ENCODE measurements around the gene STXBP4. TPM values are rescaled to one million over a fixed set of nuclear protein-coding genes. Genes with fewer than 3 reads are reported as not detected.

STXBP4 gene
- total RNA-seq: 1 to 10 TPM; 7.6 to 7.9 TPM

DNA sequence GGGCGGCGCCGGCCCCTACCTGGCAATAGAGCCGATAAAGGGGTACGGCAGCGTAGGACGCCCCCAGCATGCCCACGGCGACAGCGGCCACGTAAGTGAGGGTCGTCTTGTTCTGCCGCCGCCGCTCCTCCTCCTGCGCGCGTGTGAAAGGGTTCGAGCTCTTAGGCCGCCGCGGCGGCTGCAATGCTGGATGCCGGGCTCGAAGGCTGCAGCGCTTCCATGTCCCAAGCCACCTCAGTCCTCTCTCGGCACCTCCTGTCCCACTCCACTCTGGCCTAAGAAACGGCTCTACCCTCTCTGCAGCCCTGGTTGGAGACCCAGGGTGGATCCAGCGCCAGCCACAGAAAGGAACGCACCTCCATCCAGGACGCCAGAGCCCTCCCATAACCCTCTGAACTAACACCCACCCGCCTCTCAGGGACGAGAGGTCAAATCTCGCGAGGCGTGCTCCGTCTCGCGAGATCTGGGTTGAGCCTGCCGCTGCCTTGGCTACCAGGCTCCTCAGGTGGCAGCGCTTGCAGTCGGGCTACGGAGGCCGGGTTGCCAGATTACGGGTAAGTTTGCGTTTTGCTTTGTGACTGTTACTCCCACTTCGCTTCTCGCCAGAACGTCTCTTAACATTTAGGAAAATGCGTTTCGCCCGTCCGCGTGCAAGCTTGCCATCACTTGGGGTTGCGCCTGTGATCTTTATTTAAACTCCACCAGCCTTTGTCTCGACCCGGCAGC lies at the start of gene STXBP4, which contains the start of gene COX11:
TSS of gene STXBP4 (plus strand) at position 504 of the 726 bp plus-strand sequence. CDS start 17,455 bp downstream, outside the sequence.
TSS of gene COX11 (minus strand) at position 393 of the 726 bp plus-strand sequence. CDS start at position 385, 8 bp downstream.
- Mint-ChIP-seq H3K36me3 (ENCODE audit: low read depth) (peaks cover 12% of the 10 kb centered on the region), H3K4me1 (ENCODE audit: low read depth) (peaks cover 26% of the 10 kb centered on the region), H3K9me3 (ENCODE audit: insufficient read depth) (no peaks in the 10 kb centered on the region), H3K27me3 (ENCODE audit: low read depth) (no peaks in the 10 kb centered on the region), H3K27ac (no peak within 1 kb of the TSS), H3K4me3 (no peak within 1 kb of the TSS)
- ChIA-PET CTCF (interaction anchor here (1.6 to 2.7 kb wide), 3 partner anchors 25 to 36 kb away, joined by 4 to 6 read pairs (median 5); no protein-coding TSS in a partner anchor), POLR2A (interaction anchor here (1.2 kb wide), 1 partner anchor 453 kb away, joined by 4 read pairs; the partner anchor contains the start of gene MMD)
- ATAC-seq: peak; percentile 98
- DNase-seq: peak; percentile 95

DNA sequence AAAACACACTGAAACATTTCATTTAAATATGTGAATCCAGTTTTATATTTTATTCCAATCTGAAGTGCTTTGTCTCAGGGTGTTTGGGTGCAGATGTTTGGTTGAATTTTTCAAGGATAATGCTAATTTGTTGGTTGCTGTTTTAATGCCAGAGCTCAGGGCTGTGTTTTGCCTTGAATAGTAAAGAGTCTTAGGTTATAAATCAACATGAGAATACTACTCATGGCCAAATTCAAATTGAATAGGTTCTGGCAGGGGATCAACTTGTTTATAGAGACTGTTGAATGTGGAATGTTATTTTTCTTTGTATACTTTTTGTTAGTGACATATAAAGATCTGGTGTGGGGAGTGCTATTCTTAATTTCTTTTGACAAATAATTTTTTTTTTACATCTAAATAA lies 49.1 kb upstream of the STXBP4 start:
- H3K36me3 Mint-ChIP-seq (ENCODE audit: low read depth): no peaks in the 10 kb centered on the region
- peaks cover 3% of the 10 kb centered on the region for H3K27me3 Mint-ChIP-seq (ENCODE audit: low read depth)
- DNase-seq: no peak
- H3K4me3 Mint-ChIP-seq: no peak overlapping the region
- CTCF ChIA-PET: no interaction called here
- POLR2A ChIA-PET: no interaction called here
- H3K27ac Mint-ChIP-seq: no peak overlapping the region
- no peaks in the 10 kb centered on the region for H3K4me1 Mint-ChIP-seq (ENCODE audit: low read depth)
- peaks cover 7% of the 10 kb centered on the region for H3K9me3 Mint-ChIP-seq (ENCODE audit: insufficient read depth)
- no peak for ATAC-seq

DNA sequence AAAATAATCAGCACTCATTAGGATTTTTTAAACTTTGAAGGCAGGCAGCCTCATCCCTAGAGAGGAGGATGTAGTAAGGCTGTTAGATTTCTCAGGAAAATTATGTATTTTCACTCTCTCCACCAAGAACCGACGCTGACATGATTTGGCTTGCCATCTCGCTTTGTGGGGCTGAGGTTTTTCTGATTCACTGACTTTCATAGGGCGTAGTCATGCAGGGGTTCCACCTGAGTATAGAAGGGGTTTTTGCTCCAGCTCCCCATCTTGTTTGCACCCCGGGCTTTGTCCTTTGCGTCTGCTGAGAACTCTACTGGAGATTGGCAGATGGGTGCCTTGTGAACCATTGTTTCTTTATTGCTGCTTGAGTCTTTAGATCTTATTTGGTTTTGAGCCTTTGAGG lies 47.7 kb upstream of the STXBP4 start:
- Mint-ChIP-seq H3K4me3 (no peak overlapping the region), H3K27me3 (ENCODE audit: low read depth) (peaks cover 3% of the 10 kb centered on the region), H3K27ac (no peak overlapping the region), H3K9me3 (ENCODE audit: insufficient read depth) (peaks cover 7% of the 10 kb centered on the region), H3K36me3 (ENCODE audit: low read depth) (no peaks in the 10 kb centered on the region), H3K4me1 (ENCODE audit: low read depth) (no peaks in the 10 kb centered on the region)
- ATAC-seq: no peak
- CTCF ChIA-PET: no interaction called here
- POLR2A ChIA-PET: no interaction called here
- no peak for DNase-seq

- no peaks in the 10 kb centered on the region for H3K4me1 Mint-ChIP-seq (ENCODE audit: low read depth)
- H3K27ac Mint-ChIP-seq: no peak overlapping the region
- no peak for DNase-seq
- ChIA-PET CTCF (no interaction called here), POLR2A (no interaction called here)
- no peak overlapping the region for H3K4me3 Mint-ChIP-seq
- H3K27me3 Mint-ChIP-seq (ENCODE audit: low read depth): peaks cover 18% of the 10 kb centered on the region
- H3K36me3 Mint-ChIP-seq (ENCODE audit: low read depth): no peaks in the 10 kb centered on the region
- ATAC-seq: no peak
- H3K9me3 Mint-ChIP-seq (ENCODE audit: insufficient read depth): no peaks in the 10 kb centered on the region
Measured at GRCh38 chr17:54924405-54924804, 44.2 kb upstream of the STXBP4 start.

DNA sequence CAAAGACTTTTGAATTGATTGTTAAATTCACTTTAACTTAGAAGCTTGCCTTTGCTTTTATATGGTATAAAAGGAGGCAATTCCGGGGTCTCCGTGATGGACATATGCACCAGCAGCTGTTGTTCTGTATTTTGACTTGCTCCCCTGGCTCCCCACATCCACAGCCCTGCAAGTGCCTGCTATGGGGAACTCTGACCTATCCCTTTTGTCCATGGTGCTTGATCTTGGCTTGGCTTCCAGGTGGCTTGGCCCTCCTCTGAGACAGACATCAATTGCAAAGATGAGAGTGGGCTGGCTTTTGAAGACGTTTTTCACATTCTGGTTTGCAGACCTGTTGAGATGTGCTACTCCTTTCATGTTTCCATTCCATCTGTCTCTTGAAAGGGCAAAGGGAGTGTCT lies 41.0 kb upstream of the STXBP4 start:
- CTCF ChIA-PET: no interaction called here
- H3K27ac Mint-ChIP-seq: no peak overlapping the region
- ATAC-seq: no peak
- POLR2A ChIA-PET: no interaction called here
- H3K36me3 Mint-ChIP-seq (ENCODE audit: low read depth): no peaks in the 10 kb centered on the region
- peaks cover 18% of the 10 kb centered on the region for H3K27me3 Mint-ChIP-seq (ENCODE audit: low read depth)
- DNase-seq: no peak
- H3K9me3 Mint-ChIP-seq (ENCODE audit: insufficient read depth): no peaks in the 10 kb centered on the region
- H3K4me3 Mint-ChIP-seq: no peak overlapping the region
- no peaks in the 10 kb centered on the region for H3K4me1 Mint-ChIP-seq (ENCODE audit: low read depth)

- ChIA-PET CTCF (no interaction called here), POLR2A (no interaction called here)
- ATAC-seq (no peak), DNase-seq (no peak)
- peaks cover 6% of the 10 kb centered on the region for H3K27me3 Mint-ChIP-seq (ENCODE audit: low read depth)
- no peak overlapping the region for H3K4me3 Mint-ChIP-seq
- H3K9me3 Mint-ChIP-seq (ENCODE audit: insufficient read depth): no peaks in the 10 kb centered on the region
- no peak overlapping the region for H3K27ac Mint-ChIP-seq
- no peaks in the 10 kb centered on the region for H3K36me3 Mint-ChIP-seq (ENCODE audit: low read depth)
- H3K4me1 Mint-ChIP-seq (ENCODE audit: low read depth): no peaks in the 10 kb centered on the region
Measured at GRCh38 chr17:54932711-54933110, 35.9 kb upstream of the STXBP4 start.

DNA sequence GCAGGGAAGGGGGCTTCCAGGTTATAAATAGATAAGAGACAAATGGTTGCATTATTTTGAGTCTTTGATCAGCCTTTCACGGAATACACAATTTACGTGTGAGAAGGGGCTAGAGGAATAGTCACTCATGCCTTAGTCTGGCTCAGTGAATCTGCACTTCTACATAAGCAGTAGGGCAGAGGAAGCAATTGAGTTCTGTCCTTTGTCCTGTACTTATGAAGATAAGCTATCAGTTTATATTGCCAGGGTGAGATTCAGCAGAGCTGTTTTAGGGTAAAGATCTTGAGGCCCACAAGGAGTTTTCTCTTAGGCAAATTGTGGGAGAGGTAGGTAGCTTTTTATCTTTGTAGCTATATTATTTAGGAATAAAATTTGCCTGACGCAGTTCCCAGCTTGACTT lies 34.6 kb upstream of the STXBP4 start:
- ChIA-PET POLR2A (no interaction called here), CTCF (no interaction called here)
- Mint-ChIP-seq H3K9me3 (ENCODE audit: insufficient read depth) (no peaks in the 10 kb centered on the region), H3K36me3 (ENCODE audit: low read depth) (no peaks in the 10 kb centered on the region), H3K4me3 (no peak overlapping the region), H3K27me3 (ENCODE audit: low read depth) (no peaks in the 10 kb centered on the region), H3K27ac (no peak overlapping the region), H3K4me1 (ENCODE audit: low read depth) (no peaks in the 10 kb centered on the region)
- ATAC-seq (no peak), DNase-seq (no peak)

GRCh38 chr17:54935471-54935870 lies 33.1 kb upstream of the STXBP4 start:
- Mint-ChIP-seq H3K4me3 (no peak overlapping the region), H3K36me3 (ENCODE audit: low read depth) (no peaks in the 10 kb centered on the region), H3K27ac (no peak overlapping the region), H3K4me1 (ENCODE audit: low read depth) (no peaks in the 10 kb centered on the region), H3K27me3 (ENCODE audit: low read depth) (no peaks in the 10 kb centered on the region), H3K9me3 (ENCODE audit: insufficient read depth) (no peaks in the 10 kb centered on the region)
- ATAC-seq (no peak), DNase-seq (no peak)
- POLR2A ChIA-PET: no interaction called here
- CTCF ChIA-PET: no interaction called here

DNA sequence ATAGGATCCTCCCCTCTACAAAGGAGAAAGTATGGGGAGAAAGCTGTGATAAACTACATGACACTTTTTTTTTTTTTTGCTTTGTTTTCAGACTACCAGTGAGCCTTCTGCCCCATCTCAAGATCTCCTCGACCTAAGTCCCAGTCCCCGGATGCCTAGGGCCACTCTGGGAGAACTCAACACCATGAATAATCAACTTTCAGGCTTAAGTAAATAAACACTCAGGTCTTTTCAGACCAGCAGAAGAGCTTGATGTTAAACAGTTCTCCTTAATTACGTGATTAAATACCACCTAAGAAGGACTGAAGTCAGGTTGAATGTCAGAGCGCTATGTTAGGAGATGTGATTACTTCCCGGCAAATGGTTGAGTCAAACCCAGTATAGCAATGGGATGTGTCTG lies 31.5 kb upstream of the STXBP4 start:
- Mint-ChIP-seq H3K27me3 (ENCODE audit: low read depth) (no peaks in the 10 kb centered on the region), H3K36me3 (ENCODE audit: low read depth) (no peaks in the 10 kb centered on the region), H3K4me1 (ENCODE audit: low read depth) (no peaks in the 10 kb centered on the region), H3K4me3 (no peak overlapping the region), H3K27ac (no peak overlapping the region), H3K9me3 (ENCODE audit: insufficient read depth) (no peaks in the 10 kb centered on the region)
- DNase-seq (no peak), ATAC-seq (no peak)
- CTCF ChIA-PET: no interaction called here
- POLR2A ChIA-PET: no interaction called here

- ChIA-PET CTCF (no interaction called here), POLR2A (no interaction called here)
- DNase-seq (no peak), ATAC-seq (no peak)
- H3K4me1 Mint-ChIP-seq (ENCODE audit: low read depth): no peaks in the 10 kb centered on the region
- H3K36me3 Mint-ChIP-seq (ENCODE audit: low read depth): no peaks in the 10 kb centered on the region
- H3K9me3 Mint-ChIP-seq (ENCODE audit: insufficient read depth): no peaks in the 10 kb centered on the region
- no peak overlapping the region for H3K4me3 Mint-ChIP-seq
- H3K27ac Mint-ChIP-seq: no peak overlapping the region
- no peaks in the 10 kb centered on the region for H3K27me3 Mint-ChIP-seq (ENCODE audit: low read depth)
Measured at GRCh38 chr17:54937426-54937825, 31.1 kb upstream of the STXBP4 start.

- H3K4me3 Mint-ChIP-seq: no peak overlapping the region
- H3K27ac Mint-ChIP-seq: no peak overlapping the region
Measured at GRCh38 chr17:54941285-54941684, 27.3 kb upstream of the STXBP4 start.

GRCh38 chr17:54944796-54945195 lies 23.8 kb upstream of the STXBP4 start:
- Mint-ChIP-seq H3K27me3 (ENCODE audit: low read depth) (peaks cover 4% of the 10 kb centered on the region), H3K4me3 (no peak overlapping the region), H3K36me3 (ENCODE audit: low read depth) (no peaks in the 10 kb centered on the region), H3K9me3 (ENCODE audit: insufficient read depth) (no peaks in the 10 kb centered on the region), H3K27ac (no peak overlapping the region), H3K4me1 (ENCODE audit: low read depth) (peaks cover 26% of the 10 kb centered on the region)
- POLR2A ChIA-PET: no interaction called here
- ATAC-seq: no peak
- DNase-seq: no peak
- CTCF ChIA-PET: no interaction called here

More at GRCh38 chr17:54941285-54941684, 27.3 kb upstream of the STXBP4 start:
- no peak for DNase-seq
- Mint-ChIP-seq H3K9me3 (ENCODE audit: insufficient read depth) (no peaks in the 10 kb centered on the region), H3K27me3 (ENCODE audit: low read depth) (no peaks in the 10 kb centered on the region), H3K4me1 (ENCODE audit: low read depth) (peaks cover 17% of the 10 kb centered on the region), H3K36me3 (ENCODE audit: low read depth) (no peaks in the 10 kb centered on the region)
- CTCF ChIA-PET: no interaction called here
- POLR2A ChIA-PET: no interaction called here
- no peak for ATAC-seq

GRCh38 chr17:54945231-54945630 lies 23.3 kb upstream of the STXBP4 start:
- CTCF ChIA-PET: no interaction called here
- Mint-ChIP-seq H3K4me3 (no peak overlapping the region), H3K36me3 (ENCODE audit: low read depth) (no peaks in the 10 kb centered on the region), H3K27me3 (ENCODE audit: low read depth) (peaks cover 4% of the 10 kb centered on the region), H3K4me1 (ENCODE audit: low read depth) (peaks cover 26% of the 10 kb centered on the region), H3K27ac (no peak overlapping the region), H3K9me3 (ENCODE audit: insufficient read depth) (no peaks in the 10 kb centered on the region)
- POLR2A ChIA-PET: no interaction called here
- DNase-seq: no peak
- ATAC-seq: no peak

Data from activated CD8-positive, alpha-beta T cell treated with anti-CD3 and anti-CD28 coated beads, Interleukin-2, amount 10 ng/mL, durations not matched to agents 7 days and 5 days (primary cell).